HepG2 (cell line): ENCODE results near the gene PNMA8C. TPM values are rescaled to one million over a fixed set of nuclear protein-coding genes. Genes with fewer than 3 reads are reported as not detected.

Source experiments
- ATAC-seq: fragments of 200-7000 bp; cut with Tn5 transposase; 3 replicates; pipeline ENCODE4 v1.9.1; 2020; ENCODE audit warnings: mild to moderate bottlenecking, moderate library complexity
- BruUV-seq: library from RNA; stranded (reverse); fragments of 400-500 nt; replicated peaks from 2 replicates; lab custom pipeline; 2021; lab: Mats Ljungman, UMichigan
- CTCF ChIA-PET: fragments of 300-600 bp; formaldehyde crosslinking; extraction: SDS; loops from one replicate; lab custom pipeline; 2021; ENCODE audit warnings: low total read pairs, inconsistent platforms, low intra/inter-chr PET ratio; lab: Yijun Ruan, JAX
- POLR2A ChIA-PET: fragments of 350-600 bp; sonication (Branson Sonifier 250); formaldehyde crosslinking; loops from one replicate; lab custom pipeline; 2020; ENCODE audit warnings: antibody characterized with exemption, inconsistent platforms; lab: Yijun Ruan, JAX
- DNase-seq: peaks from one replicate; pipeline ENCODE4 v3.0.0-alpha.2; 2015; ENCODE audit warnings: low spot score
- FAIRE-seq: peaks from 3 replicates; lab custom pipeline; 2011; peaks lifted over from hg19 to GRCh38; lab: Jason Lieb, UNC
- H2AFZ ChIP-seq: one replicate; pipeline ENCODE4 v1.6.1; 2011; ENCODE audit warnings: low read length, inconsistent platforms
- H3K27ac ChIP-seq: fragments of 300-600 bp; 3 replicates; pipeline ENCODE4 v1.8.0; 2011; ENCODE audit warnings: mixed run types, mild to moderate bottlenecking, mixed read lengths, low read length, inconsistent platforms; ENCODE audit not compliant: insufficient read depth; ENCODE audit errors: extremely low read length
- H3K27me3 ChIP-seq, 2 experiments: fragments of 200-600 bp in 1 of 2; 2 replicates in 1 of 2; 3 replicates in 1 of 2; pipeline versions ENCODE4 v1.6.0 to v1.8.0; 2011; ENCODE audit warnings: low read length in 2 of 2, mild to moderate bottlenecking in 2 of 2, moderate library complexity in 2 of 2, inconsistent platforms in 1 of 2; ENCODE audit not compliant: insufficient read depth in 2 of 2, control insufficient read depth in 1 of 2
- H3K36me3 ChIP-seq, 2 experiments: fragments of 200-600 bp in 1 of 2; replicated peaks in 1 of 2; 2 replicates in 1 of 2; 3 replicates in 1 of 2; pipeline versions ENCODE4 v1.5.1 to v1.8.0; 2011; ENCODE audit warnings: low read length in 2 of 2, inconsistent platforms in 1 of 2; ENCODE audit not compliant: insufficient read depth in 2 of 2, control insufficient read depth in 1 of 2
- H3K4me1 ChIP-seq: 2 replicates; pipeline ENCODE4 v1.5.1; 2012; ENCODE audit warnings: low read length, inconsistent platforms; ENCODE audit not compliant: insufficient read depth
- H3K4me2 ChIP-seq: 2 replicates; pipeline ENCODE4 v1.6.0; 2011; ENCODE audit warnings: low read depth, low read length, inconsistent platforms
- H3K4me3 ChIP-seq, 3 experiments: fragments of 200-600 bp in 1 of 3; sonication (generic), shearing (Covaris generic) in 1 of 3; replicated peaks in 1 of 3; 2 replicates each; pipeline ENCODE4 v1.5.1; 2011 to 2016; ENCODE audit warnings: low read length in 3 of 3, inconsistent platforms in 2 of 3, low read depth in 2 of 3, mild to moderate bottlenecking in 2 of 3, control low read depth in 1 of 3, mixed read lengths in 1 of 3; ENCODE audit not compliant: insufficient read depth in 1 of 3
- H3K79me2 ChIP-seq: one replicate; pipeline ENCODE4 v1.6.1; 2011; ENCODE audit warnings: low read length, inconsistent platforms; ENCODE audit not compliant: insufficient read depth
- H3K9ac ChIP-seq: 2 replicates; pipeline ENCODE4 v1.6.0; 2011; ENCODE audit warnings: mild to moderate bottlenecking, low read depth, low read length, inconsistent platforms; ENCODE audit not compliant: insufficient read depth
- H3K9me3 ChIP-seq: 2 replicates; pipeline ENCODE4 v1.5.1; 2012; ENCODE audit warnings: mild to moderate bottlenecking, low read length
- H4K20me1 ChIP-seq: 2 replicates; pipeline ENCODE4 v1.6.0; 2011; ENCODE audit warnings: inconsistent platforms, mild to moderate bottlenecking, low read length, moderate library complexity; ENCODE audit not compliant: insufficient read depth
- AGO2 ChIP-seq: fragments of 200-400 bp; formaldehyde crosslinking; optimal IDR thresholded peaks from 2 replicates; pipeline ENCODE3; 2017; ENCODE audit warnings: mild to moderate bottlenecking, low read depth, low read length, moderate library complexity
- ATM ChIP-seq: fragments of 450-650 bp; IDR thresholded peaks from 2 replicates; pipeline ENCODE4 v1.7.1; 2017; ENCODE audit warnings: mild to moderate bottlenecking, borderline replicate concordance
- HNRNPH1 ChIP-seq: fragments of 200-400 bp; formaldehyde crosslinking; optimal IDR thresholded peaks from 2 replicates; pipeline ENCODE3; 2017; ENCODE audit warnings: mild to moderate bottlenecking, low read depth, low read length
- RBM22 ChIP-seq: fragments of 200-400 bp; formaldehyde crosslinking; optimal IDR thresholded peaks from 2 replicates; pipeline ENCODE3; 2017; ENCODE audit warnings: mild to moderate bottlenecking, low read length, moderate library complexity
- TCF7 ChIP-seq: sonication (generic); IDR thresholded peaks from 2 replicates; pipeline ENCODE4 v1.6.1; 2016; ENCODE audit warnings: antibody characterized with exemption, low read depth
- TMF1 ChIP-seq: sonication (generic); formaldehyde crosslinking; IDR thresholded peaks from 2 replicates; pipeline ENCODE4 v1.8.1; 2022; ENCODE audit warnings: low read depth, missing genetic modification reagents
- ZBTB33 ChIP-seq: sonication (generic); formaldehyde crosslinking; IDR thresholded peaks from 2 replicates; pipeline ENCODE4 v1.4.0; 2020; ENCODE audit warnings: missing genetic modification reagents
- ZNF777 ChIP-seq: sonication (generic); formaldehyde crosslinking; IDR thresholded peaks from 2 replicates; pipeline ENCODE4 v1.4.0; 2020; ENCODE audit warnings: missing genetic modification reagents
- WGBS: methylation state at CpG from one replicate; pipeline ENCODE4 v1.1.6; 2017; ENCODE audit warnings: low lambda C conversion rate; 5-methylcytosine and 5-hydroxymethylcytosine counted together
- in situ Hi-C: cut with HindIII; loops from 2 replicates; pipeline ENCODE4 v1.10.0; 2017; ENCODE audit warnings: low pct_unique_long_range_greater_than_20kb; ENCODE audit not compliant: extremely low pct_ligation_motif_present
- intact Hi-C: fragments of 100-400 bp; cut with micrococcal nuclease; formaldehyde crosslinking; loops from one replicate; pipeline ENCODE4 v1.10.0; 2022; ENCODE audit not compliant: unreplicated experiment
- polyA plus RNA-seq, 8 experiments: library from polyadenylated mRNA; depleted of rRNA in 3 of 8; stranded (reverse) in 7 of 8; unstranded in 1 of 8; fragments of >200 nt; fragmentation: Illumina TruSeq in 4 of 8; extraction: Trizol in 4 of 8; gene quantifications; 2 replicates each; pipeline versions ENCODE4 v1.2.1 to v1.2.3, GENCODE V29; 2011 to 2016; ENCODE audit warnings: low read depth in 4 of 8, missing spikeins in 1 of 8, mixed read lengths in 1 of 8; ENCODE audit not compliant: insufficient read depth in 1 of 8
- total RNA-seq, 5 experiments: library from RNA; depleted of rRNA; stranded (reverse); fragments of >200 nt; fragmentation: Illumina TruSeq; extraction: Trizol; gene quantifications; 2 replicates each; pipeline ENCODE4 v1.2.3, GENCODE V29; 2016; ENCODE audit warnings: low read depth in 1 of 5

The PNMA8C gene
- total and polyA plus RNA-seq, 2 of the 13 experiments (the other 11 are each of a cell fraction or from before 2014, with no cell fraction given), result not detected

GRCh38 chr19:46392252-46392801 is 36.4 kb downstream of the PNMA8C start:
- TF ChIP-seq TCF7 (no peak), AGO2 (peak; percentile 69)
- FAIRE-seq (no peak), ATAC-seq (no peak), DNase-seq (no peak)
- peaks cover 13 to 34% of the 10 kb centered on the region in 2 experiments for H3K36me3 ChIP-seq
- in situ Hi-C loops (loop anchor here (10.0 kb wide), 1 partner anchor 108 kb away; no protein-coding TSS in a partner anchor), intact Hi-C loops (no loop called here)
- H3K79me2 ChIP-seq, result no peaks in the 10 kb centered on the region
- BruUV-seq, result no TSS peak
- no peak overlapping the region for H3K9ac ChIP-seq
- no peak overlapping the region for H3K4me3 ChIP-seq
- no peaks in the 10 kb centered on the region for H4K20me1 ChIP-seq
- no peaks in the 10 kb centered on the region for H3K27me3 ChIP-seq
- no peaks in the 10 kb centered on the region for H3K9me3 ChIP-seq
- no peak overlapping the region for H3K4me2 ChIP-seq
- WGBS, result 96% methylated on average over 17 of the region's 21 CpGs
- no peak overlapping the region for H2AFZ ChIP-seq
- no peak overlapping the region for H3K27ac ChIP-seq
- H3K4me1 ChIP-seq, result no peaks in the 10 kb centered on the region
- ChIA-PET CTCF (no interaction called here), POLR2A (no interaction called here)

DNA sequence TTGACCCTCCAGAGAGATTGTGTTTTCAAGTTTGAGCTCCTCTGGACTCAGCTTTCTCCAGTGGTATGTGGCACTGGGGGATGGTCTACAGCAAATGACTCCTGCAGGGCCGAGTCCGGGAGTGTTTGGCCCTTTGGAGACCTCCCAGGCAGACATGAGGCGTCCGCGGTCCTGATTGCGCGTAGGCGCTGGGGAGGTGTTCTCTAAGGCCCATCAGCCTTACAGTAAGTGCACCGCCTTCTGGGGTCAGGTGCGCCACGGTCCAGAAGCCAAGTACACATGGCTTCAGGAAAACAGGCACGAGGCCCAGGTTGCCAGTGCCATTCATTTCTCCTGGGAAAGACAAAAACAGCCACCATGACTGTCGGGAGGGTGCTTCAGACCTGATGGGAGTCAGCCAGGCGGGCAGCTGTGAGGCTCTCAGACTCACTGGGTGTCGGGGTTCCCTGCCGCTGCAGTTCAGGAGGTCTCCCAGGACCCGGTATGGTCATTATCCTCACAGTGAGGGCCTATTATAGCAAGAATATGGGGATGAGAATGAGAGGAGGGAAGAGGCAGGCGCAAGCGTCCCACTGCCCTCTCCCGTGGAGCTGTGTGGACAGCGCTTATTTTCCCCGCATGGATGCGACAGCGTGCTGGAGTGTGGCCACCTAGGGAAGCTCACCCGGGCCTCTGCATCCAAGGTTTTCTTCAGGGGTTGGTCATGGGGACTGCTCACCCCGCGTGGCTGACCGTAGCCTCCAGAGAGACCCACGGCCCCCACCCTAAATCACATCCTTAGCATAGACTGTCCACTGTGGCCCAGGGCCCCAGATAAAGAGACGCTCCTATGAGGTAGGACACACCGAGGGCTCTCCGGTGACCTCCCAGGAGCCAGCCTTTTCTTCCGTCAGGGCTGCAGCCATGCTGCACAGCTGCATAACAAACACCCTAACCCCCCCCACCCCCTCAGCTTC is 37.2 kb downstream of the PNMA8C start:
- 93% methylated on average over 18 of the region's 33 CpGs for WGBS
- no peaks in the 10 kb centered on the region for H3K27me3 ChIP-seq
- no peak overlapping the region for H2AFZ ChIP-seq
- ATAC-seq (no peak), DNase-seq (no peak), FAIRE-seq (no peak)
- no peaks in the 10 kb centered on the region for H3K9me3 ChIP-seq
- no peaks in the 10 kb centered on the region for H3K79me2 ChIP-seq
- H3K9ac ChIP-seq, result no peak overlapping the region
- CTCF ChIA-PET, result no interaction called here
- POLR2A ChIA-PET, result interaction anchor here (0.7 kb wide), 1 partner anchor 13 kb away, joined by 3 read pairs; no protein-coding TSS in a partner anchor
- no peaks in the 10 kb centered on the region for H4K20me1 ChIP-seq
- no peak overlapping the region for H3K4me2 ChIP-seq
- BruUV-seq, result no TSS peak
- TF ChIP-seq ZBTB33 (CRISPR knock-in tag) (peak; percentile 34; the same call in 1 of the 2 replicates), TMF1 (no peak), AGO2 (peak; percentile 64), HNRNPH1 (no peak), ZNF777 (no peak), ATM (no peak), RBM22 (peak; percentile 13)
- H3K36me3 ChIP-seq, result peaks cover 15 to 41% of the 10 kb centered on the region in 2 experiments
- in situ Hi-C loops (loop anchor here (10.0 kb wide), 1 partner anchor 107 kb away; no protein-coding TSS in a partner anchor), intact Hi-C loops (no loop called here)
- H3K4me3 ChIP-seq, result no peak overlapping the region
- H3K4me1 ChIP-seq, result 0 out of 2 replicates have a peak, but pooled peaks cover under 1% of the 10 kb centered on the region
- H3K27ac ChIP-seq, result no peak overlapping the region
